Measurements from ENCODE around the gene RBM18.

DNA sequence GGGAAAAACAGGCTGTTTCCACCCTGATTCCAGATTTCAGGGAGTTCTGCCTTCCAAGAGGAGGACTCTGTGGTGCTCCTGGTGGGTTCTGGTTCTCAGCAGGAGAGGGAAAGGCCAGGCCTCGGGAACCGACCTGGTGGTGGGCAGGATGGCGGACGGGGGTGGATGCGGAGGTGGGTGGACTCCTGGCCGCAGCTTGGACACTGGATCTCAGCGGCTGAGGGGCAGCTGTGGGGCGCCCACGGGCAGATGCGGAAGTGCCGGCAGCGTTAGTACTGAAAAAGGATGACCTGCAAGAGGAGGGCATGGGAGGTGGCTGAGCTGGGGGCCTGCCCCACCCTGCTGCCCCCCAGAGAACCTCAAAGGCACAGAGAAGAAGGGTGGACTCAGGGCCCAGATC, 60.1 kb downstream of the RBM18 start:
- TF ChIP-seq EZH2 (IDR thresholded peaks at IDR 0.05; ENCODE audit: insufficient read depth, poor library complexity, severe bottlenecking) (no peak), EZH2phosphoT487 (IDR thresholded peaks at IDR 0.05; ENCODE audit: insufficient read depth, low read depth) (no peak)

All from GM23248 (cell line).